Kidney glomerular epithelial cell (primary cell): ENCODE data around the gene ABCC1.
"Not testable (repeated sequence)": the region's sequence is repeated elsewhere in the genome, so short reads cannot be mapped to it uniquely, and the experiment has no call there.

ENCODE experiments used
- DNase-seq: peaks from one replicate; lab custom pipeline; 2025; lab: John Stamatoyannopoulos, UW

Gene ABCC1

DNA sequence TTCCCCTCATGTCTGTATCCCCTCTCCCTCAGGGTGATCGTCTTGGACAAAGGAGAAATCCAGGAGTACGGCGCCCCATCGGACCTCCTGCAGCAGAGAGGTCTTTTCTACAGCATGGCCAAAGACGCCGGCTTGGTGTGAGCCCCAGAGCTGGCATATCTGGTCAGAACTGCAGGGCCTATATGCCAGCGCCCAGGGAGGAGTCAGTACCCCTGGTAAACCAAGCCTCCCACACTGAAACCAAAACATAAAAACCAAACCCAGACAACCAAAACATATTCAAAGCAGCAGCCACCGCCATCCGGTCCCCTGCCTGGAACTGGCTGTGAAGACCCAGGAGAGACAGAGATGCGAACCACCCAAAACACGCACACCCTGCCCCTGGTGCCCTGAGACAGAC, 191.7 kb downstream of the ABCC1 start:
- DNase-seq = no peak

DNA sequence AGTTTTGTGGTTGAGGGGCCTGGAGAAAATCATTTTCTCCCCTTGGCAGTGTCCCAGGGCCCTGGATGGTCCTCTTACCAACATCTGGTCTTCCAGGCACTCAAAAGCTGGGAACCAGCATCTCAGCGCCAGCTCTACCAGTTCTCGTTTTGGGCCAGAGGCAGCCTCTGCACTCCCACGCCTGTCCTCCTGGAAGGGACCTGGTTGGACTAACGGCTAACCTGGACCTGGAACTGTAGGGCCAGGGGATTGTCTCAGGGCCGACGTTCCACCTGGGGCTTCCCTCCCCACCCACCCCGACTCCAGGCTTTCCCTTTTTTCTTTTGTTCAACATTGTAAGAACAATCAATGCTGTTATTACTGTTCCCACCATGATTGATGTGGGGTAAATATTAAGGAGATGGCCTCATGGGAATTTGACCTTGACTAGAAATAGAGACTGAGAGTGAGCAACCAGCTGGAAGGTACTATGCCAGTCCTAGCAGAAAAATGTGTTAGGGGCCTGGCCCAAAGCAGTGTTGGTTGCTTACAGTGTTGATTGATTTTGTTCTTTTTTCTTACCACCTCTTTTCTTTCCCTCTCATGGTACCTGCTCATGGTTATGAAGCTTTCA, 192.5 kb downstream of the ABCC1 start:
- DNase-seq = no peak

DNA sequence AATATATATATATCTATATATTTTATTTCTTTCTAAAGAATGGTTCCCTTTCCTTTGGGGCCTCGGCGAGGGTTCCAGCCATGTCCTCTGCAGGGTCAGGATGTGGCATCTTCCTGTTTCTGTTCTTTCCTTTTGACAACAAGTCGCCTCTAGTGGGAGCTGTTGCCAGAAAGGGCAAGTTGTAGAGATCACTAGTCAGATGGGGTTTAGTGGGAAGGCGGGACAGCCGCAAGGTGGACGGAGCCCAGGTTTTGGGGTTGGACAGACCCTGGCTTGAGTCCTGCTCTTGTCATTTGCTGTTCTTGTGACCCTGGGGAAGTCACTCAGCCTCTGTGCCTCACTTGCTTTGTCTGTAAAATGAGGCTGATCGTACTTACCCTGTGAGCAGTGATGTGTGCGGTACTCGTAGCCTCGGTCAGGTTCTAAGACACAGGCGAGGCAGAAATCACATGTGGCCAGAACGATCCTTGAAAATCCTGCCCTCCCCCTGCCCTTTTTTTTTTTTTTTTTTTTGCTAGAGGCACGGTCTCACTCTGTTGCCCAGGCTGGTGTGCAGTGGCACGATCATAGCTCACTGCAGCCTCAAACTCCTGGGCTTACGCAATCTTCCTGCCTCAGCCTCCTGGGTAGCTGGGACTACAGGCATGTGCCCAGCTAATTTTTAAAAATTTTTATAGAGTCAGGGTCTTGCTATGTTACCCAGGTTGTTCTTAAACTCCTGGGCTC, 193.8 kb downstream of the ABCC1 start:
- DNase-seq = no peak

DNA sequence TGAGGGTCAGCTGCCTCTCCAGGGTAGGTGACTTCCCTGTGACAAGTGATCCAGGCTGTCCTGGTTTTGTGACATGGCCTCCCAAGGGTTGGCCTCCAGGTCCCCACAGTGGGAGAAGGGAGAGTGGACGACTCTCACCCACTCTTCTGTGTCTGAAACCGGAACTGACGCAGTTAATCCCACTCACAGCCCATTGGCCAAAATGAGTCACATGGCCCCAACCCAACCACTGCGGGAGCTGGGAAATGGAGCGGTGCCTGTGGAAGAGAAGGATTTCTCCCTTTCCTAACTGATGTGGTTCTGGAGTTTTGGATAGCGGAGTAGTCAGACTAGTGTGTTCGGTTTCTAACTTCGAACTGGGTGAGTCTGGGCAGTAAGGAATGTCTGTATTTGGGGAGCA, 194.5 kb downstream of the ABCC1 start:
- peak; percentile 53 for DNase-seq

DNA sequence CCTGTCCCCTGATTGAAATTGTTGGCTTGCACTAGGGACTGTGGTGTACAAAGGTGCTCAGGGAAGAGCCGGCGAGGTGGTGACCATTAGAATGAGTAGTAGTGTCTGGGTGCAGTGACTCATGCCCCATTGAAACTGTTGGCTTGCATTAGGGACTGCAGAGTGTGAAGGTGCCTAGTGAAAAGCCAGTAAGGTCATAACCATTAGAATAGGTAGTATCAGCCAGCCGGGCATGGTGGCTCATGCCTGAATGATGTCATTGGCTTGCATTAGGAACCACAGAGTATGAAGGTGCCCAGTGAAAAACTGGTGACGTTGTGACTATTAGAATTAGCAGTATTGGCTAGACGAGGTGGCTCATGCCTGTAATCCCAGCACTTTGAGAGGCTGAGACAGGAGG, 195.0 kb downstream of the ABCC1 start:
- peak; percentile 66 for DNase-seq

DNA sequence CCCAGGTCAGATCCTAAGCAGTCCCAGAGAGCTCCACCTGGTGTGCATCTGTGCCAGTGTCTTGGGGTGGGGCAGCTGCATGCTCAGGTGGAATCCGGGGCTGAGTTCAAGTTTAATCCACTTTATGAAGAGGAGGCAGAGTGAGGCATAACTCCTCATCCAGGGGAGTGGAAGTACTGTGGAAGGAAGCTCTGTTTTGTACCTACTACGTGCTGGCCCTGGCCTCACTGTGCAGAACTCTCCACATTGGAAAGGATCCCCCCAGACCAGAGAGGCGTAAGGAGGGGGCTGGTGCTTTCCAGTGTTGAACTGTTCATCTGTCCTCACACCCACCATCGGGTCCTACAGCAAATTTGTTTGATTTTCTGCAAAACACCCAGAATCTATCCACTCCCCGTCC, 195.9 kb downstream of the ABCC1 start:
- no peak for DNase-seq

DNA sequence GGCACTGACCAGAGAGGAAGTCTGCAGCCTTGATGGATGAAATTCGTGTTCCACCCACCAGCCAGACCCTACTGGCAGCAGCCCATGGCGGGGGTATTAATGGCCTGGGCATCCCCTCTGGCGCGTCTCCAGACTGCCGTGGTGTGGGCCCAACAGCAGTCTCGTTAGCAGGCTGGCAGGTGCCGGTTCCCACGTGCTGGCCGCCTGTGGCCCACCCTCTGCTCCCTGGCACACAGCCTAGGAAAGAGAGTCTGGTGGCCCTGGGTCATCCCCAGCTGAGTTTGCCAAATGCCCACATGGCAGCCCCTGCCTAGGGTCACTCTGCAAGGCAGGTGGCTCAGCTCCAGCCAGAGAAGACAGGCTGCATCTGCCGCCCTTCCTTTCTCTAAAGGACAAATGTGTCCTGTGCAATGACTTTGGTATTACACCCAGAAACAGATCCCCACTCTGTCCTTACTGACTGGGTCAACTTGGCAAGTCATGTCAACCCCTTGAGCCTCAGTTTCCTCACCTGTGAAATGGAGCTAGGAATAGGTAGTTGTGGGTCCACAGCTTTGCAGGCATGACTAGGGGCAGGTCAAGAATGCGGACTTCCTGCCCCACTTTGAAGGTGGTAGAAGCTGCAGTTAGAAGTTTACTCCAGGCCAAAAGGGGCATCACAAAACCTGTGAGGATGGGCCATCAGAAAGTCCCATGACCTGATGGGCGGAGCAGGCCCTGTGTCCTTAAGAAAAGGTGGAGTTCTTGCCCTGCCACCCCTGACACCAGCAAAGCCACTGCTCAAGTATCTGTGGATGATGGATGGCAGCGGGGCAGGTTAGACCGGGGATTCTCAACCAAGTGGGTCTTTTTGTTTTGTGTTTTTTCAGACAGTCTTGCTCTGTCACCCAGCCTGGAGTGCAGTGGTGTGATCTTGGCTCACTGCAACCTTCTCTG, 197.2 kb downstream of the ABCC1 start:
- DNase-seq = no peak

DNA sequence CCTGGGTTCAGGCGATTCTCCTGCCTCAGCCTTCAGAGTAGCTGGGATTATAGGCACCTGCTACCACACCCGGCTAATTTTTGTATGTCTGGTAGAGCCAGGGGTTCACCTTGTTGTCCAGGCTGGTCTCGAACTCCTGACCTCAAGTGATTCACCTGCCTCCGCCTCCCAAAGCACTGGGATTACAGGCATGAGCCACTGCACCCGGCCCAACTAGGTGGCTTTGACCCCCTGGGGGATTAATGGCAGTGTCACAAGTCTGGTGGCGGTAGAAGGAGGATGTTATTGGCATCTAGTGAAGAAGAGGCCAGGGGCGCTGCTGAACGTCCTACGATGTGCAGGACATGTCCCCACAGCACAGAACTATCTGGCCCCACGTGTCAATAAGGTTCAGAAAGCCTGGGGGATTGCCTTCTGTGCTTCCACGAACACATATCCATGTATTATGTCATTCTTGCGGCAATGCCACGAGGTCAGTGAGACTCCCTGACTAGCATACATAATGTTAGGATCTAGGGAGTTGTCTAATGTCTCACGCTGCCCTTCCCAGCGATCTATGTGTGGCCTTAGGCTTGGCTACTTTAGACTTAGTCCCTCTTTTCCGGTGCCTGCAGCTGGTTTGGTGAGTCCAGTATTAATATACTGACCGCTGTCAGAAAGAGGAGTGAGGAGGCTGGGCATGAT, 198.0 kb downstream of the ABCC1 start:
- no peak for DNase-seq

DNA sequence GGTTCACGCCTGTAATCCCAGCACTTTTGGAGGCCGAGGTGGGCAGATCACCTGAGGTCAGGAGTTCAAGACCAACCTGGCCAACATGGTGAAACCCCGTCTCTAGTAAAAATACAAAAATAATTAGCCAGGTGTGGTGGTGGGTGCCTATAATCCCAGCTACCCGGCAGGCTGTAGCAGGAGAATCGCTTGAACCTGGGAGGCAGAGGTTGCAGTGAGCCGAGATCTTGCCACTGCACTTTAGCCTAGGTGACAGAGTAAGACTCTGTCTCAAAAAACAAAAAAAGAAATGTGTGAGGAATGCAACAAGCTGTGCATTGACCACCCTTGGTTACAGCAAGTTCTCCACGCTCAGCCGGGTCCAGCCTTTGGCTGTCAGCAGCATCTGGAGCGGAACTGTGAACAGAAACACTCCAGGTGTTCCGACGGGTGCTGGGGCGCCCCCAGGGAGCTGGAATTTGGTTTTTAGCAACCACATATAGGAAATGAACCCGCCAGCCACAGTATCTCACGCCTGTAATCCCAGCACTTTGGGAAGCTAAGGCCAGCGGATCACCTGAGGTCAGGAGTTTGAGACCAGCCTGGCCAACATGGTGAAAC, 198.7 kb downstream of the ABCC1 start:
- DNase-seq = peak; percentile 30

DNA sequence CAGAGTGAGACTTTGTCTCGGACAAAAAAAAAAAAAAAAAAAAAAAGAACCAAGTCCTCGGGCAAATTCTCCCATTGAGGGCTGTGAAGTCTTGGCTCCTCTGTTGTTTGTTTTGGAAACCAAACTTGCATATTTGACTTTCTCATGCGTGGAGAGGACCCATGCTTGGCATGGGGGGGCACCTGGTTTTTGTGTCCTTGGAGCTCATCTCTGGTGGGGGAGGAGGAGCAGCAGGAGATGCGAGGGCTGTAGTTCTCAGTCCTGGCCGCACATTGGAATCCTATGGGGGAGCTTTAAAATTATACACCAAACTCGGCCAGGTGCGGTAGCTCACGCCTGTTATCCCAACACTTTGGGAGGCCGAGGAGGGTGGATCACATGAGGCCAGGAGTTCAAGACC, 199.3 kb downstream of the ABCC1 start:
- DNase-seq = peak; percentile 53

DNA sequence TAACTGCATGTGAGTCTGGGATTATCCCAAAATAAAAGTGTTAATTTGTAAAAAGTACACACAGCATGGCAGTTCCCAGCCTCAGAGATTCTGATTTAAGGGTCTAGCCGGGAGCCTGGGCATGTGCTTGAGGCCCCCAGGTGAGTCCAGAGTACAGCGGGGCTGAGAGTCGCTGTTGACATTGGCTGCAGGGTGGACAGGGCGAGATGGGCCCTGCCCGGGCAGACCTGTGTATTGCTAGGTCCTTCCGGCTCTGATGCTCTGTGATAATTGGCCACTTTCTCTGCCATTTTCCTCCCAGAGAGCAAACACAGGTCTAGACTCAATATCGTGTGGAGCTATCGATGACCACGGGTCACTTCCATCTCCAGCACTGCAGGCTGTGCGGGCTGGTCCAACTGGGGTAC, 200.3 kb downstream of the ABCC1 start:
- DNase-seq = no peak

DNA sequence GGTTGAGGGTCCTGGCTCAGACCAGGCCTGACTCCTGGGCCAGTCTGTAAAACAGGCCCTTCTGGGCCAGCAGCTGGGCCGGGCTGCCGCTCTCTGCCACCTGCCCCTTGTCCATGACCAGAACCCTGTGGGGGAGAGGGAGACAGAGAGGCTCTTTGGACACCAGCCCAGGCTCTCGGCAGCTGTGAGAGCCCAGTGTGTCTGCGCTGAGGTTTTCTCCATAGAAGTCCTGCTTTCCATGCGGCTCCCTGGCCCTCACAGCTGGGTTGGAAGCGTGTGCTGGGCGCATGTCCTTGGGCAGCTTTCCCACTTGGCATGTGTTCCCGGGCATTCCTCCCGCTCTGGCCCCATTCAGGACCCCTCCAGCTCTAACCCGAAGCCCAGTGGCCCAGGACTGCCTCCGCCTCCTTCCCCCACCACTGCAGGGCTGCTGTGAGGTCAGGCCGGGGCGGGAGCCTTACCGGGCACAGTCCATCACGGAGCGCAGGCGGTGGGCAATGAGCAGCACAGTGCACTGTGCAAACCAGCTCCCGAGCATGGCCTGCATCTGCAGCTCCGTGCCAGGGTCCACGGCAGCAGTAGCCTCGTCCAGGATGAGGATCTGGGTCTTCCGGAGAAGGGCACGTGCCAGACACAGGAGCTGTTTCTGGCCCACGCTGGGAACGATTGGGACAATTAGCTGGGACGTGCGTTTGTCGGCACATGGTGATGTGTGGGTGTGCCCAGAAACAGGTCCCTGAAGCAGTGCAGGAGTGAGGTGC, 200.9 kb downstream of the ABCC1 start:
- no peak for DNase-seq

DNA sequence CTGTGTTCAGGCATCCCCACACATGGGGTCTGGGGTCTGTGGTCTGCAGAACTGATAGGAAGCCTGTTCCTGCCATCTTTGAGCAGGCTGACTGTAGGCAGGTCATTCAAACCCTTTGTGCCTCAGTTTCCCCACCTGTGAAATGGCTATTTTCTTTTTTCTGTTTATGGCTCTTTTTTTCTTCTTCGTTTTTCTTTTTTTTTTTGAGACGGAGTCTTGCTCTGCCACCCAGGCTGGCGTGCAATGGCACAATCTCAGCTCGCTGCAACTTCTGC, 201.4 kb downstream of the ABCC1 start:
- no peak for DNase-seq

DNA sequence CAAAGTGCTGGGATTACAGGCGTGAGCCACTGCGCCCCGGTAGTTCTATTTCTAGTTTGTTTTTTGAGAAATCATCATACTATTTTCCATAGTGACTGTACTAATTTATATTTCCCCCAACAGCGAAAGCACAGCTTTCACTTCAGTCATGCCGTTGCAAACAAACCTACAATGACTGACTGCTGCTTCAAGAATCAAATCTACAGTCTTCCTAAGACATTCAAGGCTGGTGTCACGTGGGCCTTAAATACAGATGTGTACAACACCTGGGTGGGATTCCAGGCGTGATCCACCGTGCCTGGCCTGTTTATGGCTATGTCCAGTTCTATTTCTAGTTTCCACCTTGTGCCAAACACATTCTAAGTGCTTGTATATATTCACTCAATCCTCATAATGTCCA, 201.9 kb downstream of the ABCC1 start:
- DNase-seq = no peak

DNA sequence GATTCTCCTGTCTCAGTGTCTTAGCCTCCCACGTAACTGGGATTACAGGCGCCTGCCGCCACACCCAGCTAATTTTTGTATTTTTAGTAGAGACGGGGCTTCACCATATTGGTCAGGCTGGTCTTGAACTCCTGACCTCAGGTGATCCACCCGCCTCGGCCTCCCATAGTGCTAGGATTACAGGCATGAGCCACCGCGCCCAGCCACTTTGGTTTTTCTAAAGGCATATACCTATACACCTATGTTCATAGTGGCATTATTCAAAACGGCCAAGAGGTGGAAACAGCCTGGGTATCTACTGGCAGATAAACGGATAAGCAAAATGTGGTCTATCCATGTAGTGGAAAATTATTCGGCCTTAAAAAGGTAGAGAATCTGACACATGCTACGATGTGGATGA, 203.6 kb downstream of the ABCC1 start:
- not testable (repeated sequence) for DNase-seq

DNA sequence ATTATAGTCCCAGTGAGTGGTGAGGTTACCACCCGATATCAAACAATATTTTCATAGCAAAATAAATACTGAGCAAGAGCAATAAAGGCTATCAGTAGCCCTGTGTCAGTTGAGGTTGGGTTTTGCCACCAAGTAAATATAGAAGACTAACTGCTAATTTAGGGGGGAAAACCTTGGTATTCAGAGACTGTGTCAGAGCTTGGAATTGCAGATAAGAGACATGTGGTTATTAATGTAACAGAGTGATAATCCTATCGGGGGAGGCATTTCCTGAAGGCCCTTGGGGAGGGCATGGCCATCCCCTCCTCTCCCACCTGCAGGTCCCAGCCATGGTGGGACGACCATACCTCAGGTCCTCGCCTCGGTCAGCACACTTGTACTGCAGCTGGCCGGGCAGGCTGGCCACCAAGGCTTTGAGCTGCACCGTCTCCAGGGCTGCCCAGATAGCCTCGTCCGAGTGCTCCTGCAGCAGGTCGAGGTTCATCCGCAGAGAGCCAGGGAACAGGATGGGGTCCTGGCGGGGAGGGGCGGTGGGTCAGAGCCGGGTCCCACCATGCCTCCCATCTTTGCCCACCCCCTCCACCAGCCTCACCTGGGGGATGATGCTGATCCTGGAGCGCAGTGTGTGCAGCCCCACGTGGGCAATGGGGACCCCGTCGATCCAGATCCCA, 205.0 kb downstream of the ABCC1 start:
- DNase-seq = no peak

DNA sequence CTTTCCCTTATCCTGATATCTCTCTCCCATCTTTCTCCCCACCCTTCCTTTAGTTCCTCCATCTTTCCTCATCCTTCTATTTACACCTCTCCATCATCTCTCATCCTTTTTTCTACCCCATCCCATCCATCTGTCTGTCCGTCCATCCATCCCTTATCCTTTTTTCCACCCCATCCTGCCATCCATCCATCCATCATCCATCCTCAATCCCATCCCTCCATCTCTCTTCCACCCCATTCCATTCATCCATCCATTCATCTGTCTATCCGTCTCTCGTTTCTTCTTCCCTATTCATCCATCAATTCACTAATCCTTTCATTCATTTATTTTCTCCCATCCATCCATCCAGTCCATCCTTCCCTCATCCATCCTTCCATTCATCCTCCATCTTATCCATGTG, 205.8 kb downstream of the ABCC1 start:
- no peak for DNase-seq

DNA sequence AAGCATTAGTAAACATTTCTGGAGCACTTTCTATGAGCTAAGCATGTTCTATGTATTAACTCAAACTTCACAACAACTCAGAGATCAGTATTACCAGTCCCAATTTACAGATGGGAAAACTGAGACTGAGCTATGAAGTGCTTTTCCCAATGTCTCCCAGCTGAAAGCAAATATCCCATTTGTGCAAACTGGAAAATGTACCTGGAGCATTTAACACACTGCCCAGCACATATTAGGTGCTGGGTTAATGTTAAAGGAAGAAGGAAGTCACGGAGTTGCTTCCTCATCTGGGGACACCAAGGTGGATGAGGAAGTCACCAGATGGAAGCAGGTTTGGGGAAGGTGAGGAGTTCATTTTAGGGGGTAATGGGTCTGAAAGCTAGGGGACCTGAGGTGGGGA, 207.8 kb downstream of the ABCC1 start:
- no peak for DNase-seq

DNA sequence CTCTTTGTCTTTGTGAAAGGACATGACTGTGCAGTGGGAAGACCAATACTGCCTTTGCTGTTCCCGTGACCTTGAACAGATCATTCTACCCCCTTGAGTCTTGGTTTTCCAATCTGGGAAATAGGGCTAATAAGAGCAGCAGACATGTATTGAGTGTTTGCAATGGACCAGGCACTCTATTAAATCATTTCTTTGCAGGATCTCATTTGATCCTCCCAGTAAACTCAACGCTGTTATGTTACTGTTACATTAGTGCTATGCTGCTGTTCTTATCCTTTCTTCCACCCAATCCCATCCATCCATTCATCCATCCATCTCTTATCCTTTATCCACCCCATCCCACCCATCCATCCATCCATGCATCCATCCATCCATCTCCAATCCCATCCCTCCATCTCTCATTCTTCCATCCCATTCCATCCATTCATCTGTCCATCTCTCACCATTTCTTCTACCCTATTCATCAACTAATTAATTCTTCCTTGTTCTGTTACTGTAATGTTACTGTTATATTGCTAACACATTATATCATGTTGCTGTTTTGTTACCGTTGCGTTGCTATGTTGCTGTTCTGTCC, 208.8 kb downstream of the ABCC1 start:
- DNase-seq = no peak

DNA sequence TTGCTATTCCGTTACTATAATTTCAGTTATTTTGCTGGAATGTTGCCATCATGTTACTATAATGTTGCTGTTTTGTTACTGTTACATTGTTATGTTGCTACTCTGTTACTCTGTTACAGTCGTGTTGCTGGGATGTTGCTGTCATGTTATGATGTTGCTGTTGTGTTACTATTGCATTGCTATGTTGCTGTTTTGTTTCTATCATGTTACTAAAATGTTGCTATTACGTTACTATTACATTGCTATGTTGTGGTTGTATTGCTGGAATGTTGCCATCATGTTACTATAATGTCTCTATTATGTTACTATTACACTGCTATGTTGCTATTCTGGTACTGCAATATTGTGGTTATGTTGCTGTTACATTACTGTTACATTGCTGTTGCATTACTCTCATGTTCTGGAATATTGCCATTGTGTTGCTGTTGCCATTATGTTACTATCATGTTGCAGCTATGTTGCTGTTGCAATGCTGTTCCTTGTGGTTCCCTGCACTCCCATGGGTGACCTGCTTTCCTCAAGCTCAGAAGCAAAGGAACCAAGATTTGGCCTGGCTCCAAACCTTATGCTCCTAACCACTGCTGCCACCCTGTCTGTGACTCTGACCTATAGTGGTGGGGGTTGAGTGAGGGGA, 209.4 kb downstream of the ABCC1 start:
- DNase-seq = no peak
